K562 (cell line): ENCODE data around the gene SMARCA4.

Experiments used
- GABPA ChIP-seq: fragments of 200-800 bp; sonication (Bioruptor generic); conservative IDR thresholded peaks from 2 replicates; pipeline ENCODE4 v1.6.1; 2016; ENCODE audit warnings: low read depth, missing genetic modification characterization, missing compliant biosample characterization
- SMARCE1 ChIP-seq: fragments of 450-650 bp; IDR thresholded peaks from 2 replicates; pipeline ENCODE4 v1.7.1; 2016; ENCODE audit warnings: mild to moderate bottlenecking

GRCh38 chr19:10929402-10929794, 31.4 kb upstream of the SMARCA4 start:
- TF ChIP-seq SMARCE1 (no peak), GABPA (tag) (no peak)
